ENCODE results near the gene AGBL4.

- TF ChIP-seq CTCF (IDR thresholded peaks at IDR 0.05 in 8 of 11, conservative IDR thresholded peaks at IDR 0.05 in 3 of 11), result no peak
- no peak for TF ChIP-seq POLR2AphosphoS5 (IDR thresholded peaks at IDR 0.05)
Measured at GRCh38 chr1:48597663-48598062, 1426.1 kb downstream of the AGBL4 start.
